GM18858 (cell line): ENCODE results near the gene NOL11.
"Not testable (repeated sequence)": the region's sequence is repeated elsewhere in the genome, so short reads cannot be mapped to it uniquely, and the experiment has no call there.

Source experiments
- ATAC-seq: cut with Tn5 transposase; IDR thresholded peaks from one replicate; pipeline ENCODE4 v1.9.1; 2021; ENCODE audit not compliant: unreplicated experiment

NOL11 gene

DNA sequence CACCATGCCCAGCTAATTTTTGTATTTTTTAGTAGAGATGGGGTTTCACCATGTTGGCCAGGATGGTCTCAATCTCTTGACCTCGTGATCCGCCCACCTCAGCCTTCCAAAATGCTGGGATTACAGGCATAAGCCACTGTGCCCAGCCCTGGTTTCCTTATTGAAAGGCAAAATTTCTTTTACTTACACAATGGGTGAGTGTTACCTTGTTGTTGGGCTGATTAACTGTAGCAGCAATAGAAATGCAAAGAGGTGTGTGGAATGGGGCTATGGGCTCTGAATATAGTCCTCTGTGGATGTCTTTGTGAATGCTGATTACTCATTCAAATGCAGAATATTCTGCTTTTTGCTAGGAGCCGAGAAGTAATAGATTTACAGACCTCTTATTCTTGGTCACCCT, 34.4 kb downstream of the NOL11 start:
- ATAC-seq = not testable (repeated sequence)

DNA sequence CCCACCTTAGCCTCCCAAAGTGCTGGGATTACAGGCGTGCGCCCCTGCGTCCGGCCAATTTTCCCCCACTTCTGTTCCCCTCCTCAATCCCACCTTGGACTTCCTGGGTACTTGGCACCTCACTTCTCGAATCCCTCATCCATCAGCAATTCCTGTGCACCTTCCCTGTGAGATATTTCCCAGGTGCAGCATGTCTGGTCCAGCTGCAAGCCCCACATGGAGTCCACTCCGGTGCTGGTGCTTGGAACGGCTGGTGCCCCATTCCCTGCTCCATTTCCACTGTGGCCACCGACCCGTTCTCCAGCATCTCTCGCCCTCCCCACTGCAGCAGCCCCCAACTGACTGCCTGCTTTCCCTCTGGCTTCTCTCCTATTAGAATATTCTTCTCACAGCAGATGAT, 35.3 kb downstream of the NOL11 start:
- ATAC-seq = no peak

DNA sequence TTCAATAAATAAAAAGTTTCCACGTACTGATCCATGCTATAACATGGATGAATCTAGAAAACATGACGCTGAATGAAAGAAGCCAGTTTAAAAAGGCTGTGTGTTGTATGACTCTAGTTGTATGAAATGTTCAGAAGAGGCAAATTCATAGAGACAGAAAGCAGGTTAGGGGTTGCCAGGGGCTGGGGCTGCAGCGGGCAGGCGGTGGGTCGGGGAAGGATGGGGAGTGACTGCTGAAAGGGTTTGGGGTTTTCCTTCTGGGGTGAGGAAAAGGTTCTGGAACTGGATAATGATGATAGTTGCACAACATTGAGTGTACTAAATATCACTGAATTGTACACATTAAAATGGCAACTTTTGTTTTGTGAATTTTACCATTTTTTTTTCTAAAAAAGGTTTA, 36.3 kb downstream of the NOL11 start:
- ATAC-seq = no peak

DNA sequence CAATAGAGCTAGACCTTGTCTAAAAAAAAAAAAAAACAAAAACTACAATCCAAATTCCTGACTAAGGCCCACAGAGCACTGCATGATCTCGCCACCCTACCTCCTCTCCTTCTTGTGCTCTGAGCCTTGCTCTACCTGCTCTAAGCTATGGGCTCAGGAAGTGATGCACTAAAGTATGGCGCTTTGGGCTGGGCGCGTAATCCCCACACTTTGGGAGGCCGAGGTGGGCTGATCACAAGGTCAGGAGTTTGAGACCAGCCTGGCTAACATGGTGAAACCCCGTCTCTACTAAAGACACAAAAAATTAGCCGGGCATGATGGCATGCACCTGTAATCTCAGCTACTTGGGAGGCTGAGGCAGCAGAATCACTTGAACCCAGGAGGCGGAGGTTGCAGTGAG, 37.0 kb downstream of the NOL11 start:
- ATAC-seq = not testable (repeated sequence)

DNA sequence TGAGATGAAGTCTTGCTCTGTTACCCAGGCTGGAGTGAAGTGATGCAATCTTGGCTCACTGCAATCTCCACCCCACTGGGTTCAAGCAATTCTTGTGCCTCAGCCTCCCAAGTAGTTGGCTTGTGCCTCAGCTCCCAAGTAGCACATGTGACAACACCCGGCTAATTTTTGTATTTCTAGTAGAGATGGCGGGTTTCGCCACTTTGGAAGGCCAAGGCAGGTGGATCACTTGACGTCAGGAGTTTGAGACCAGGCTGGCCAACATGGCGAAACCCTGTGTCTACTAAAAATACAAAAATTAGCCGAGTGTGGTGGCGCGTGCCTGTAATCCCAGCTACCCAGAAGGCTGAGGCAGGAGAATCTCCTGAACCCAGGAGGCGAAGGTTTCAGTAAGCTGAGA, 39.0 kb downstream of the NOL11 start:
- not testable (repeated sequence) for ATAC-seq

DNA sequence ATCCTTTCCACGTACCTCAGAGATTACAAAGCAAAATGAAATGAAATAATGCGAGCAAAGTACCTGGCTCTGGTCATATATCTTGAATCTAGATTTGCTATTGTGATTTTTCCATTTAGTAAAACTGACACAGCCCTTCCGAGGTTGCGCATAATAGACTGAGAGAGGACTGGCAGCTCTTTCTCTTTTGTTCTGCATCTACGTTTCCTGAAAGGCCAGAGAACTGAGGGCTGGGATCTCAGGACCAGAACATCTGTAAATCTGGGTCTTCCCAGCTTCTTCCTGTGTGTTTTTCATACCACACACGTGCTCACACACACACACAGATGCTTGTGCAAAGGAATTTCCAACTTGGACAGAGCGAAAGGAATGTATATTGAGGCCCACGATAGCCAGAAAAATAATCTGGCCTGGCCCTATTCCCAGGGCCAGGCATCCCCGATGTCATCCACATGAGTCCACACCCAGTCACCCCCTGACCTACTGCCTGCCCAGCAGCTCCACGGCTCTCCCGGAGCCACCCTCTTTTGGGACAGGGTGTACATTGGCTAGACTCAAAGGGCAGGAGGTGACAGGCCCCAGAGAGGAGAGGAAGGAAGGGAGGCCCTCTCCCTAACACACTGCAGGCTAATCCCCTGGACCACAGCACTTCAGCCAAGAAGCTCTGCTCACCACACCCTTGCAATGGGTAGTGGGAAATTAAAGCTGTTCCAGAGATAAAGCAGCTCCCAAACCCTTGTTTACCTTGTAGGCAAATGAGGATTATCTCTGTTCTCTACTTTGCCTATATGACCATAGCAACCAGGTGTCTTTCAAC, 41.8 kb downstream of the NOL11 start:
- no peak for ATAC-seq

DNA sequence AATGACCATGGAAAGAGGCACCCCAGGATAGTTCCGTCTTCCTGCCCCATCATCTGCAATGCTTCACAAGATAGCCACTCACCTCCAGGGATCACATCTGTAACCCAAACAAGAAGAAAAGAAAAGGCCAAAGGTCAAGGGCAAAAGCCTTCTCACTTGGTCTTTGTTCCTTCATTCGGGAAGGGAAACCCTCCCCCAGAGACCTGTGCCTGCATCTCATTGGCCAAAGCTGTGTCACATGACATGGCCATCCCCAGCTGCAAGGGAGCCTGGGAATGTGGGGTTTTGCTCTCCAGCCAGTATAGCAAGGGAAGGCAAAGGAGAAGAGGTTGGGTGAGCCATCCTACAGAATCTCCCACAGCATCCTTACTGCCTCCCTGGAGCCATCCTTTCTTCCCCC, 47.9 kb downstream of the NOL11 start:
- no peak for ATAC-seq

DNA sequence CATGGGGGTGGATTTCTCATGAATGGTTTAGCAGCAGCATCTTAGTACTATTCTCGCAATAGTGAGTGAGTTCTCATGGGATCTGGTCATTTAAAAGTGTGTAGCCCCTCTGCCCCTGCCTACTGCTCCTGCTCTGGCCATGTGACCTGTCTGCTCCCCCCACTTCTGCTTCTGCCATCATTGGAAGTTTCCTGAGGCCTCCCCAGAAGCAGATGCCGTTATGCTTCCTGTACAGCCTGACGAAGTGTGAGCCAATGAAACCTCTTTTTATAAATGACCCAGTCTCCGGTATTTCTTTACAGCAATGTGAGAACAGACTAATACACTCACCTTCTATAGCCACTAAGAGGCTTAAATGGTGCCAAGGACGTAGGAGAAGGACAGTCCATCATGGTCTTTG, 51.5 kb downstream of the NOL11 start:
- no peak for ATAC-seq

DNA sequence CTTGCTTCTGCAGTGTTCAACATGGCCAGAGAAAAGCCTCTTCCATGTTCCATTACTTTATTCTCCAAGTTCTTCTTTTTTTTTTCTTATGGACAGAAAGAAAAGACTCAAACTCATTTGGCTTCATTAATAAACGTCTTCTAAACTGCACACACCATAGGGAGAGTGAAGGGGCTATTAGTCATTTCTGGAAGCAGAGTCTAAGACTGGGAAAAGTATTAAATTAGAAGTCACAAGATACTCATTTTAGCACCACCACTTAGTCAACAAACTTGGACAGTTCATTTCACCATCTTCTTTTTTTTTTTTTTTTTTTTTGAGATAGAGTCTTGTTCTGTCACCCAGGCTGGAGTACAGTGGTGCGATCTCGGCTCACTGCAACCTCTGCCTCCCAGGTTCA, 52.8 kb downstream of the NOL11 start:
- ATAC-seq = no peak

DNA sequence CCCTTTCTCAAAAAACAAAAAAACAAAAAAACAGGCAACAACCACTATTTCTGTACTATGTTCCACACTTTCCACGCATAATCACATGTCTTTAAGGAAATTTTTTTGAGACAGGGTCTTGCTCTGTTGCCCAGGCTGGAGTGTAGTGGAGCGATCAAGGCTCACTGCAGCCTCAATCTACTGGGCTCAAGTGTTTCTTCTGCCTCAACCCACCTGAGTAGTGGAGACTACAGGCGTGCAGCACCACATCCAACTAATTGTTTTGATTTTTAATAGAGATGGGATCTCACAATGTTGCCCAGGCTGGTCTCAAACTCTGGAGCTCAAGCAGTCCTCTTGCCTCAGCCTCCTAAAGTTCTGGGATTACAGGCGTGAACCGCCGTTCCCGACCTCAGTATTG, 54.9 kb downstream of the NOL11 start:
- ATAC-seq = no peak

DNA sequence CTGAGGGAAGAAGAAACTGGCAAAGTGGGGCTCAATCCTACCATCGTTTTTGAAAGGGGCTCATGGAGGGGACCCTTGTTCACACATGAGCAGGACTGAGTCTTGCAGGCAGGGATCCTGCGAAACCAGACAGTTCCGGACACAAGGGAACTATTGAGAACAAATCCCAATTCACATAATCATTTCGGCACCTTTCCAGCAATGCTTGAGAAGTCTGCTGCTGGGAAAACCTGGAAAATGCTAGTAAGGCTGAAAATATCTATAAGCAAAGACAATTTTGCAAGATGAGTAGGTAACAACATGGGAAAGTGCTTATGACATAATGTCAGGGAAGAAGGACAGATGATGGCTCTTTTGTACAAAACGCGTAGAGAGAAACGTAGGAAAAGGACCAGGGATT, 55.5 kb downstream of the NOL11 start:
- ATAC-seq = no peak

DNA sequence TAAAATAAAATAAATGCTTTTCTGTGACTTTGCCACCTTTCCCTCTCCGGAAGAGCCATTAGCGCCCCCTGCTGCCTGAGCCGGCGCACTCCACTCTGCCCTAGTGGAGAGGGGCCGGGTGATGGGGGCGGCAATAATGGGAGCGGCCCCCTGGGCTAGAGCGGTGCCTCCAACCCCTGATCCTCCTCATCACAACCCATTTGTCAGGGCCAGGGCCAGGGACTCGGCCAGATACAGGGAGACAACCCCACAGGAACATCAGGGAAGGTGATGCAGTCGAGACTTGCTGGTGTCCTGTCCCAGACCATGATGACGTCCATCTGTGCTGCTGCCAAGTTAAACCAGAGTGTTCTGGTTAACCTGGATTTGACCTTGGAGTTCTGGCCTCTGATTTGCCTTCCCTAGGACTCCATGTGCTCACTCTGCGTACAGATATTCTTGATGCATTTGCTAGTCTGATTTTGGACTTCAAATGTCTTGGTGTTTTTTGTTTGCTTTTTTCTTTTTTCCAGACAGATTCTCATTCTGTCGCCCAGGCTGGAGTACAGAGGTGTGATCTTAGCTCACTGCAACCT, 61.4 kb downstream of the NOL11 start:
- ATAC-seq = no peak

DNA sequence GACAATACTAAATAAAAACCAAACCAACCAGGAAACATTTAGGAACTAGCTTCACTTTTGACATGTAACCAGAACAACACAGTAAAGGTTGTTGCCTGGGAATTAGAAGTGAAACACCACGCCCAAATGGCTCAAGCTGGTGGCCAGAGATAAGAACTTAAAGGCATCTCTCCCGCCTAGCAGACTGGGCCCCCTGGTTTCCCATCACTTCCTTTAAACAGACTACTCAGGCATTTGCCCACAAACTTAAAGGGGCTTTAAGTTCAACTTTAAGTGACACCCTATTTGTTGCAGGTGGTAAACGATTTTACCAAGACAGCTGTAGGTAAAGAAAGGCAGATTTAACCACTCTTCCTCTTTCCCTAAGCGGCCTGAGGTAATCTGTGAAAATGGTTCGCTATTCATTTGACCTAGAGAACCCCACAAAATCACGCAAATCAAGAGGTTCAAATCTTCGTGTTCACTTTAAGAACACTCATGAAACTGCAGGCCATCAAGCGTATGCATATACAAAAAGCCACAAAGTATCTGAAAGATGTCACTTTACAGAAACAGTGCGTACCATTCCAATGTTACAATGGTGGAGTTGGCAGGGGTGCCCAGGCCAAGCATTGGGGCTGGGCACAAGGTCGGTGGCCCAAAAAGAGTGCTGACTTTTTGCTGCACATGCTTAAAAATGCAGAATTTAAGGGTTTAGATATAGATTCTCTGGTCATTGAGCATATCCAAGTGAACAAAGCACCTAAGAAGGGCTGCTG, 66.8 kb downstream of the NOL11 start:
- no peak for ATAC-seq

DNA sequence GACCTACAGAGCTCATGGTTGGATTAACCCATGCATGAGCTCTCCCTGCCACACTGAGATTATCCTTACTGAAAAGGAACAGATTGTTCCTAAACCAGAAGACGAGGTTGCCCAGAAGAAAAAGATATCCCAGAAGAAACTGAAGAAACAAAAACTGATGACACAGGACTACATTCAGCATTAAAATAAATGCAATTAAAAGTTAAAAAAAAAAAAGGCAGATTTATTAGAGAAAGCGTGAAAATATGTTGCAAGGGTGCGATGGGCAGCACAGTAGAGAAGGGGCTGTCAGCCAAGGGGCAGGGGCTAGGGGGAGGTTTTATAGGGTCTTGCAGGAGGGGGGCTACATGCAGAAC, 67.4 kb downstream of the NOL11 start:
- ATAC-seq = no peak

DNA sequence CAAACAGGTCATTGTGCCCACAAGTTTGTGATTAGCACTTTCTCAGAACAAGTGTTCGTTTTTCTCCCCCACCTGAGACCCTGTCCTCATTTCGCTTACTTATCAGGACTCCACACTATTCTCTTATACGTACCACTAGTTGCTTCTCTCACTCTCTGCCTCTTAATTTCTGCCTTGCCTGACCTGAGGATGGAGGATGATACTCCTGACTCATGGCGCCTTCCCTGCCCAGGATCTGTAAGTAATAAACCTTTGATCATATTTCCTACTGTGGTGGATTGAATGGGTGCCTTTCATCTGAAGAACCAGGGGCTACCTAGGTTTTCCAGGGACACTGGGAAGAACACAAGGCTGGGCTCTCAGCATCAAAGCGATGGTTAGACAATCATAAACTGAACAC, 67.8 kb downstream of the NOL11 start:
- no peak for ATAC-seq
